PFSK-1 (cell line): ENCODE measurements around the gene TUBB4A.

Experiments used
- FOXP2 ChIP-seq: optimal IDR thresholded peaks from 2 replicates; pipeline ENCODE3; 2011; ENCODE audit warnings: borderline replicate concordance, control low read depth, inconsistent platforms; ENCODE audit not compliant: insufficient read depth; ENCODE audit errors: extremely low read length, extremely low read depth
- POLR2AphosphoS5 ChIP-seq: IDR thresholded peaks from 2 replicates; pipeline ENCODE4 v1.6.1; 2012; ENCODE audit warnings: low read depth, mild to moderate bottlenecking, control low read depth, low read length, moderate library complexity
- REST ChIP-seq, 2 experiments: IDR thresholded peaks; 2 replicates each; pipeline versions ENCODE4 v1.6.1 to v1.8.0; 2011 to 2012; ENCODE audit warnings: low read depth in 2 of 2, low read length in 2 of 2, control low read depth in 1 of 2, inconsistent platforms in 1 of 2, mild to moderate bottlenecking in 1 of 2, moderate library complexity in 1 of 2; ENCODE audit not compliant: insufficient read depth in 1 of 2
- SIN3A ChIP-seq: IDR thresholded peaks from 2 replicates; pipeline ENCODE4 v1.6.1; 2012; ENCODE audit warnings: mild to moderate bottlenecking, low read length, moderate library complexity, borderline replicate concordance; ENCODE audit not compliant: insufficient read depth
- TAF1 ChIP-seq: IDR thresholded peaks from 2 replicates; pipeline ENCODE4 v1.6.1; 2012; ENCODE audit warnings: low read length, control low read depth, borderline replicate concordance; ENCODE audit not compliant: insufficient read depth

The TUBB4A gene

GRCh38 chr19:6514089-6514488, 12.0 kb upstream of the TUBB4A start:
- no peak for TF ChIP-seq REST (IDR thresholded peaks at IDR 0.05; ENCODE audit: insufficient read depth in 1 of 2, low read depth in 2 of 2, low read length in 2 of 2)
- TF ChIP-seq SIN3A: no peak
- TF ChIP-seq FOXP2: no peak
- no peak for TF ChIP-seq TAF1
- no peak for TF ChIP-seq POLR2AphosphoS5

- TF ChIP-seq FOXP2 (no peak), TAF1 (no peak), REST (IDR thresholded peaks at IDR 0.05; ENCODE audit: insufficient read depth in 1 of 2, low read depth in 2 of 2, low read length in 2 of 2) (no peak), SIN3A (no peak), POLR2AphosphoS5 (no peak)
Measured at GRCh38 chr19:6510618-6511017, 8.5 kb upstream of the TUBB4A start.

- no peak for TF ChIP-seq TAF1
- no peak for TF ChIP-seq FOXP2
- TF ChIP-seq REST (IDR thresholded peaks at IDR 0.05; ENCODE audit: insufficient read depth in 1 of 2, low read depth in 2 of 2, low read length in 2 of 2): no peak
- no peak for TF ChIP-seq SIN3A
- no peak for TF ChIP-seq POLR2AphosphoS5
Measured at GRCh38 chr19:6509118-6509971, 7.2 kb upstream of the TUBB4A start.

GRCh38 chr19:6503407-6504201, 1.5 kb upstream of the TUBB4A start:
- TF ChIP-seq POLR2AphosphoS5 (no peak), SIN3A (no peak), TAF1 (no peak), FOXP2 (no peak)

GRCh38 chr19:6500837-6501739, 1.0 kb downstream of the TUBB4A start:
- TF ChIP-seq REST (IDR thresholded peaks at IDR 0.05; ENCODE audit: insufficient read depth in 1 of 2, low read depth in 2 of 2, low read length in 2 of 2): no peak
- no peak for TF ChIP-seq SIN3A
- no peak for TF ChIP-seq POLR2AphosphoS5
